Suprapubic skin (tissue), 4 donors: Measurements from ENCODE around the gene SENP2.

Experiments
- EP300 ChIP-seq: sonication (generic); formaldehyde crosslinking; IDR thresholded peaks from one replicate; pipeline ENCODE4 v1.6.1; 2017; ENCODE audit warnings: antibody characterized with exemption
- POLR2A ChIP-seq, 2 donors: fragments of 450-650 bp; IDR thresholded peaks; one replicate each; pipeline ENCODE4 v1.6.1; 2017; ENCODE audit warnings: antibody characterized with exemption in 2 of 2, mild to moderate bottlenecking in 2 of 2, moderate library complexity in 2 of 2
- POLR2AphosphoS5 ChIP-seq, 3 donors: sonication (generic); formaldehyde crosslinking; IDR thresholded peaks; one replicate each; pipeline ENCODE4 v1.6.1; 2017; ENCODE audit warnings: antibody characterized with exemption in 3 of 3
- TF ChIP-seq, protein P1 (sequence below), 2 donors: fragments of 200-600 bp in 1 of 2; fragments of 450-650 bp in 1 of 2; sonication (generic) in 1 of 2; IDR thresholded peaks; one replicate each; pipeline ENCODE4 v1.5.1; 2016 to 2019; ENCODE audit warnings: antibody characterized with exemption in 2 of 2, mild to moderate bottlenecking in 1 of 2, moderate library complexity in 1 of 2

DNA sequence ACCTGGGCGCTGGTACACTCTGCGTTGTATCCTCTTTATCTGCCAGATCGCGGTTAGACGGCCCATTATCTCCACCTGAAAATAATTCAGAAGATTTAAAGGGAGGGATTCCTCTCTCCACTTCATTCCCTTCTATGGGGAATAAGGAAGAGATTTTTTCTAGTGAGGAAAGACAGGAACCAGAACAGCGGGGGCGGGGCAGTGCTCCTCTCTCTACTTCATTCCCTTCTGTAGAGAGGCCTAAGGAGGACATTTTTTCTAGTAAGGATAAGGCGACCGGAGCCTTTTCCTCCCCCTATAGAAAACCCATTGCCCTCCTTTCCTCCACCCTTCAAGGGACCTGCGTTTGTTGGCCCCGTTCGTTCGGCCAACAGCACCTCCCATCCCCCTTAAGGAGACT lies 25.4 kb upstream of the SENP2 start:
- TF ChIP-seq, protein P1, sequence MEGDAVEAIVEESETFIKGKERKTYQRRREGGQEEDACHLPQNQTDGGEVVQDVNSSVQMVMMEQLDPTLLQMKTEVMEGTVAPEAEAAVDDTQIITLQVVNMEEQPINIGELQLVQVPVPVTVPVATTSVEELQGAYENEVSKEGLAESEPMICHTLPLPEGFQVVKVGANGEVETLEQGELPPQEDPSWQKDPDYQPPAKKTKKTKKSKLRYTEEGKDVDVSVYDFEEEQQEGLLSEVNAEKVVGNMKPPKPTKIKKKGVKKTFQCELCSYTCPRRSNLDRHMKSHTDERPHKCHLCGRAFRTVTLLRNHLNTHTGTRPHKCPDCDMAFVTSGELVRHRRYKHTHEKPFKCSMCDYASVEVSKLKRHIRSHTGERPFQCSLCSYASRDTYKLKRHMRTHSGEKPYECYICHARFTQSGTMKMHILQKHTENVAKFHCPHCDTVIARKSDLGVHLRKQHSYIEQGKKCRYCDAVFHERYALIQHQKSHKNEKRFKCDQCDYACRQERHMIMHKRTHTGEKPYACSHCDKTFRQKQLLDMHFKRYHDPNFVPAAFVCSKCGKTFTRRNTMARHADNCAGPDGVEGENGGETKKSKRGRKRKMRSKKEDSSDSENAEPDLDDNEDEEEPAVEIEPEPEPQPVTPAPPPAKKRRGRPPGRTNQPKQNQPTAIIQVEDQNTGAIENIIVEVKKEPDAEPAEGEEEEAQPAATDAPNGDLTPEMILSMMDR (IDR thresholded peaks at IDR 0.05): no peak
- no peak for TF ChIP-seq POLR2A (IDR thresholded peaks at IDR 0.05)
- TF ChIP-seq POLR2AphosphoS5 (IDR thresholded peaks at IDR 0.05): no peak
- no peak for TF ChIP-seq EP300
